NCI-H345 treated with DMSO at 0.1 percent for 48 hours (cell line): ENCODE measurements around the gene UROC1.

Source experiments
- DNase-seq: peaks from one replicate; lab custom pipeline; 2025; ENCODE audit not compliant: unreplicated experiment; lab: John Stamatoyannopoulos, UW

Gene UROC1

DNA sequence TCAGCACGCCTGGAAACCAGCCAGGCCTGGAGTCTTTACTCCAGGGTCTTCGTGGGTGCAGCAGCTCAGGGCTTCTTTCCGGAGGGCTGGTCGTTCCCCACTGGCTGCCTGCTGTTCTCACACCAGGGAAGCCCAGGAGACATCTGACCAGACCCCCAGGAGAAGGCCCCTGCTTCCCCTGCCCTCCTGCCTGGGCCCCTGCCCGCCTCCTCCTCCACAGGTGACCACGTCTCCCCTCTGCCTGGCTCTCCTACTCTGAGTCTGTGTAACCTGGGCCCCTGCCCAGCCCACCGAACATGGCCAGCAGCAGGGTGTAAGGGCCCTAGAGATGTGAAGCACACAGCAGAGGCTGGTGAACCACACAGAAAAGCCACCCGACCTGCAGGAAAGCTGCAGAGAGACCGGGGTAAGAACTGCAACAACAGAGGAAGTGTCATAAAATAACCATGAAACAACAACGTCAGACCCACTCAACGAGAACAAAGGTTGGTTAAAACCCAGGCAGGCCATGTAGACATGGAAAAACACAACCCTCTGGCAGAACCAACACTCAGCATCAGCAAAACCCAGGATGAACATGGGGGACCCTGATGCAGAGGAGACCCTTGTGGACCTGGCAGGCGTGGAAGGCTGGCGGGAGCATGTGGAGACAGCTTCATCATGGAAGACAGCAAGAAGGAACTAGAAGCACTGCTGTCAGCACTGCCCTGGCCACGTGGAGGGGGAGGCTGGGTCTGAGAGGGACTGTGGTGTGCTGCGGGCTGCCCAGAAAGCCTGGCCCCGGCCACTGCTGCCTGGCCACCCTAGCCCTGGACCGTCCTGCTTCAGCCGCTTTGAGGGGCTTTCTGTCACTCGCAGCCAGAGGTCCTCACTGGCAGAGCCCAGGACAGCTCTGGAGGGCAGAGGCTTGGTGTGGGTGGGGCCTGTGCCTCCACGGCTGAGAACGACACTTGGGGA lies 20.4 kb downstream of the UROC1 start:
- no peak for DNase-seq

- DNase-seq: no peak
Observed at GRCh38 chr3:126495786-126496185, 21.8 kb downstream of the UROC1 start.

GRCh38 chr3:126494970-126495230 lies 22.7 kb downstream of the UROC1 start:
- no peak for DNase-seq

DNA sequence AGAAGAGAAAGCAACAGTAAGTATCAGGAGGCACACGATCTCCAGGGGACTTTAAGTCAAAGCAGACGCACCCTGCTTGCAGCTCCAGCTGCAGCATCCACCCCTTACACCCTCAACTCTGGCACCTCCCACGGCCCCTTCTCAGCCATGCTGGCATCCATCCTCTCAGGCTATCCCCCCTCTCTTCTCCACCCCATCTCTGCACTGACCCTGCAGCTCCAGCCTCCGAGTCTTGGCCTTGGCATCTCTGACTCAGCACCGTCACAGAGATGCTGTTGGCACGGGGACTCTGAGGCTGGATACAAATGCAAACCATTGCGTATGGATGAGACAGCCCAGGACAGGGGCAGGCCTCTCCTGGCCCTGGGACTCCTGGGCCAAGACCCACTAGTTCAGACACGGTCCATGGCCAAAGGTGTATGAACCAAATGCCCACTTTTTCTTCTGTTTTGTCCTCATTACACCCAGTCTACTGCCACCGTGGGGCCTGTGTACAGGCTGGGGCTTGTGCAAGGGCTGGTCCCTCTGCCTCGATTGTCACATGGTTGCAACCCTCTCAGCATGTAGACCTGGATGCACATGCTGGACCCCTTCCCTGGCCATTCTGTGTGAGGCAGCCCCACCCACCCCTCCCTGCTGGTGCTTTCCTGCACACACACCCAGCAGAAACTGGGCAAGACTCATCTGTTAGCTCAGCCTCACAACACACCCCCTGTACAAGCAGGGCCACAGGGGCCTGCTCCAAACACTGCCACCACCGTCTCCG lies 23.2 kb downstream of the UROC1 start:
- DNase-seq: no peak

GRCh38 chr3:126493739-126494138 lies 23.8 kb downstream of the UROC1 start:
- DNase-seq: no peak

- DNase-seq: no peak
Observed at GRCh38 chr3:126493051-126493450, 24.5 kb downstream of the UROC1 start.

GRCh38 chr3:126491221-126492013 lies 26.2 kb downstream of the UROC1 start:
- DNase-seq: no peak

DNA sequence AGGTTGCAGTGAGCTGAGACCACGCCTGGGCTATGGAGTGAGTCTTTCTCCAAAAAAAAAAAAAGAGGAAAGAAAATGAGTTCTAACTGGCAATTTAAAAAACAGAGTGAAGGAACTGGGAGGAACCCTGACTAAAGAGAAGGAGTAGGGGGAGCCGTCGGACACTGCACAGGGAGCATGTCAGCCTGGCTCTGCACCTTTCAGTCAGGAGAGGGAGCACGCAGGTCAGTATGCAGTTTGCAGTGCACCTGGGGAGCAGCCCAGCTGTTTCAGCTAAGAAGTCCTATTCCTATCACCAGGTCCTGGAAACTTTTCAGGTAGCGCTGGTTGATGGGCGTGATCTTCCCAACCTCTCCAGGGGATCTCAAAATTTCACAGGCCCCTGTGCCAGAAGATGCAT lies 27.0 kb downstream of the UROC1 start:
- DNase-seq: no peak

GRCh38 chr3:126488886-126489569 lies 28.5 kb downstream of the UROC1 start:
- DNase-seq: no peak

DNA sequence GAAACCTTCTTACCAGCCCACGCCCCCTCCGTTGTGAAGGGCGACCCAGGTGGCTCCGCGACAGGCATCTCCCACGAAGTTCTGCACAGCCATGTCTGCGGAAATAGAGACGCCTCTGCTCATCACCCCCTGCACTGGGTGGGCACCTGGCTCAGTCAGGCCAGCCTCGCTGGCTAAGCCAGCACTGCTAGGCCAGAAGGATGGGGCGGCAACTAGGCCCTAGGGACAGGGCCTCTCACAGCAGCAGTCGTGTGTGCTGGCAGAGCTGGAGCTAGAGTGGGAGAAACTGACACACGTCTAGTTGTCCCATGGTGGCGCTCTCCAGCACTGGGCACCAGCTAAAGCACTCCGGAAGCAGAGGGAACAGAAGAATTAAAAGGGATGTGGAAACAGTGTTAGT lies 29.4 kb downstream of the UROC1 start:
- DNase-seq: no peak

- DNase-seq: no peak
Observed at GRCh38 chr3:126487151-126487771, 30.3 kb downstream of the UROC1 start.

DNA sequence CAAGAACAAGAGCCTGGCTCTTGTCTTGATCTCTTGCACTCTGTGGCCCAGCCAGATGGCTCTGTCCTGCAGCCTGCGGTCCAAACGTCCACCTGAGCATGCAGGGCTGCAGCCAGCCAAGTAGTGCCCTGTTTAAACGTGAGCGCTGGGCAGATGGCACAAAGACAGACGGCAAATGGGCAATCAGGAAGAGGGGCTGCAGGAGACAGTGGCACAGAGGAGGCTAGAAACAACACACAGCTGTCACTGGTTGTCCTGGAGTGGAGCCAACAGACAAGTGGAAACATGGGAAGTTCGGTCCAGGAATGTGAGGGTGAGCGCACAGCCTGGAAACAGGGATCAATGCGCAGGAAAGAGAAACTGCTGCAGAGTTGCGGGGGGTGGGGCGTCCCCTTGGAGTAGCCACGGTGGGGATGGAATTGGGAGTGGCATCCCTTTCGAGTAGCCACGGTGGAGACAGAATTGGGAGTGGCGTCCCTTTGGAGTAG lies 31.2 kb downstream of the UROC1 start:
- no peak for DNase-seq

- no peak for DNase-seq
Observed at GRCh38 chr3:126485956-126486355, 31.6 kb downstream of the UROC1 start.

GRCh38 chr3:126485176-126485897 lies 32.2 kb downstream of the UROC1 start:
- DNase-seq: no peak

- DNase-seq: no peak
Observed at GRCh38 chr3:126484662-126485061, 32.9 kb downstream of the UROC1 start.

GRCh38 chr3:126484148-126484547 lies 33.4 kb downstream of the UROC1 start:
- DNase-seq: no peak

- DNase-seq: no peak
Observed at GRCh38 chr3:126483321-126483761, 34.2 kb downstream of the UROC1 start.

DNA sequence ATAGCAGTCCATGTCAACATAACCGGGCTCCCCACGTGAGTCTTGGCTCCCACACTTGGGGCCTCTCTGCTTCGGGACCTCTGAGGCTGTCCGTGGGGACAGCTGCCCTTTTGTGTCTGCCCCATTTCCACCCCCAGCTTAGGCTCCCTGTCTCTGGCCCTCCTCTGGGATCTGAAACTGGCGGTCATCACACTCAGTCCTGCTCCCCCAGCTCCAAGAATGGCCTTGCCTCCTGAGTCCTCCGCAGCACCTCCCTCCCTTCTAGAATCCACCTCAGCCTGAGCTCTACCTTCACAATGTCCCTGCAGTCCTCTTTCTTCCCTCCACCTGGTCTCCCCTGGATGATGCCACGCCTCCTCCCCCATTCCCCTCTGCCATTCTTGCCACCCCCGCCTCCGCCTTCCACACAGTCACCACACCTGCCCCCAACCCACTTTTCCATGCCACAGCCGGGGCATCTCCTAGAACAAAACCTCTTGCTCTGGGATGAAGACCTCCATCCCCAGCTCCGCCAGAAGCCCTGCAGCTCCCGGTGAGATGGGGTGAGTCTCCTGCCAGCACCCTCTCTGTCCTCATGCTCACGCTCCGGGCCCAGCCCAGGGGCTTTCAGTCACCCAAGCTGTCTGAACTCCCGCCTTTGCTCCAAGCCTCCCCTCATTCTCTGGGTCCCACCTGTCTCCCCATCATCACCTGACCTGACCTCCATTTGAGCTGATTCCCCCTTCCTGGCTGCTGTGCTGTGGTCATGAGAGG lies 34.9 kb downstream of the UROC1 start:
- DNase-seq: no peak
